Amniotic epithelial cell (primary cell): ENCODE measurements around the gene ZNF438.

ENCODE experiments used
- DNase-seq: peaks from one replicate; pipeline ENCODE4 v3.0.0-alpha.2; 2010; ENCODE audit warnings: low read depth

The ZNF438 gene

DNA sequence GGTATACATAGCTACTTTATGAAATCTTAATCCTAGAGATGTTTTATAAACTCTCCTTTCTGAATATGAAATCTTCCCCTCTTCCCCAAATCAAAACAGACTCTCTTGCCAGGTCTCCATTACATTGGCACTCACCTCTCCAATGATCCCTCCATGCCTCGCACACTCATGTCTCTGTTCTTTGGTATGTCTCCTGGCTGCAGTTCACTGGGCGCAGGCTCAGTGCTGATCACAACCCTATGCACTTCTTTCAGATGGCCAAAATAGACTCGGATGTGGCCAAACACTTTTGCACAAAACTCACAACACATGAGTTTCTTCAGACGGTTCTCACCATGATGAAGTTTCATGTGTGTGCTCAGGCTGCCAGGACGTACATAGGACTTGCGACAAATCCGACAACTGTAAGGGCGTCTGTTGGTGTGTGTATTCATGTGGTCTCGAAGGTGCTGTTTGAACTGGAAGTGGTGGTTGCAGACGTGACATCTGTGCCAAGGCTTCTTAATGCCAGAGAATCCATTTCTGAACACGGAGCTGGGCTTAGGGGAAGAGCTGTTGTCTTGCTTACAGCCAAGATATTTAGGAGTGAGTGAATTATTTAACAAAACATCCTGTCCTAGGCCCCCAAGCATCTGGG, 183.2 kb downstream of the ZNF438 start:
- no peak for DNase-seq

DNA sequence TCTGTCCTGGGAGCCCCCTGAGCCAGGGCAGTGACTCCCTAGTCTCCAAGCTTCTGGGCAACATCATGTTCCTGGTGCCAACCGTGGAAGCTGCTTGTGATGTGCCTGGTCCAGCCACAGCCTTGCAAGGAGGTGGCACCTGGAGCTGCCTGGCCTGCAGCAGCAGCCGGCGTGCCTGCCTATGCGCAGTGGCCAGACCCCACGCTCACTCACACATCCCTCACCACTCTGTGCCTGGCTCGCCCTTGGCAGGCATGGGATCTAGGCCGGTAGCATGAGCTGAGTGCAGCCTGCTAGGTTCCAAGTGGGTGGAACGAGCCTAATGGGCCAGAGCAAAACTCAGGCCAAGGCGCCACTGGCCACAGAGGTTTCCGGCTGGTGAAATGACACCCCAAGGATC, 184.0 kb downstream of the ZNF438 start:
- no peak for DNase-seq

DNA sequence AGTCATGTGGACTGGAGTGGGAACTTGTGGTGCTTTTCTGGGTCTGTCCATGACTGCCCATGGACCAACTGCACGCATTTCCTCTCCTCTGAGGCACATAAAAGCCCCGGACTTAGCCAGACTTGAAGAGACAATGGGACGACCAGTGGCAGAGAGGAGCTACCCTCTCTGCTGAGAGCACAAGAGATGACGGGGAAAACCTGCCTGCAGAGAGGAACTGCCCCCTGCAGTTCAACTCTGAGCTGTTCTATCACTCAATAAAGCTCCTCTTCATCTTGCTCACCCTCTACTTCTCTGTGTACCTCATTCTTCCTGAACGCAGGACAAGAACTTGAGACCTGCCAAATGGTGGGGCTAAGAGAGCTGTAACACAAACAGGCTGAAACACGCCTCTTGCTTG, 184.5 kb downstream of the ZNF438 start:
- DNase-seq: no peak

DNA sequence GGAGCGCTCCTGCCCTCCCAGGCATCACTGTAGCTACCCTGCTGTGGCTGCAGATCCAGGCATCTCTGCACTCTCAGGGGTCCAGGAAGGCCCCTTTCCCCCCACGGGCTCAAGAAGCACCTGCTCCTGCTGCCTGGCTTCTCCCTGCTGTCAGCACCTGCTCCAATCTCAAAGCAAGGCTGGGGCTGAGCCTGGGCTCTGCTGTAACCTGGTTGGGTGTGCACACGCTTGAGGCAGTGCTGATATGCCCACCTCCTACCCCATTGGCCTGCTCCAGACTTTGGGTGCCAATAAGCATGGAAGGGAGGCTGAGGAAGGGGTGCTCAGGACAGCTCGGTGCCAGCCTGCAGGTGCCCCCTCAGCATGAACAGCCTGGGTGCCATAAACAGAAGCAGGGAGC, 185.0 kb downstream of the ZNF438 start:
- no peak for DNase-seq

DNA sequence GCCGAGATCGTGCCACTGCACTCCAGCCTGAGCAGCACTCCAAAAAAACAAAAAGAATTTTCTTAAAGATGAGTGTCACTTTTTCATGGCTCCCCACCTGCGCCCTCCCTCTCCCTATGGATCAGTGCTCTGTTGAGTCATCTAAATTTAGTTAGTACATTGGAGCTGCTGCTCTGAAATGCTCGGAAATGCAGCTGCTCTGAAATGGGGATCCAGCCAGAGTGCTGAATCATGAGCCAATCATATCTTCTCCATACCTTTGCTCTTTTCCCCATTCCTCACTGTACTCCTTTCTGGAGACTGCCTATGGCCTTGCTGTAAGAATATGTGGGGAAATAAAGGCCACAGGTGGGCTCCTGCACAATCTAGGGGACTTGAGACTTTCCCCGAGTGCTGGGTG, 188.8 kb downstream of the ZNF438 start:
- DNase-seq: peak; percentile 23

DNA sequence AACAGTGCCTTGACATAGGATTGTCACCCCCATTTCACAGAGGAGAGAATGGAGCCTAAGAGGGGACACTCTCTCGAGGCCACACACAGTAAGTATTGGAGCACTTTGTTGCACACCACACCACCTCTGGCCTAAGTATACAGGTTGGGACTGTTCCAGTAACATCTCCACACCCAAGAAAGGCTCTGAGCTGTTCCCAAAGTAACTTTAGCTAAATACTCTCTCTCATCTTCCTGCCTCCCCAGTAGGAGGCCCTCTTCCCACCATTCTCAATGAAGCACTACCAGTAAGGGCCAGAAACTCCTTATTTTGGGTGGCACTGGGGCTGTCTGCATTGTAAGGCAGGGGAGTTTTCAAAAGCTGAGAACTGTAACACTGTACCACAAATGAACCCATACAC, 189.5 kb downstream of the ZNF438 start:
- no peak for DNase-seq

DNA sequence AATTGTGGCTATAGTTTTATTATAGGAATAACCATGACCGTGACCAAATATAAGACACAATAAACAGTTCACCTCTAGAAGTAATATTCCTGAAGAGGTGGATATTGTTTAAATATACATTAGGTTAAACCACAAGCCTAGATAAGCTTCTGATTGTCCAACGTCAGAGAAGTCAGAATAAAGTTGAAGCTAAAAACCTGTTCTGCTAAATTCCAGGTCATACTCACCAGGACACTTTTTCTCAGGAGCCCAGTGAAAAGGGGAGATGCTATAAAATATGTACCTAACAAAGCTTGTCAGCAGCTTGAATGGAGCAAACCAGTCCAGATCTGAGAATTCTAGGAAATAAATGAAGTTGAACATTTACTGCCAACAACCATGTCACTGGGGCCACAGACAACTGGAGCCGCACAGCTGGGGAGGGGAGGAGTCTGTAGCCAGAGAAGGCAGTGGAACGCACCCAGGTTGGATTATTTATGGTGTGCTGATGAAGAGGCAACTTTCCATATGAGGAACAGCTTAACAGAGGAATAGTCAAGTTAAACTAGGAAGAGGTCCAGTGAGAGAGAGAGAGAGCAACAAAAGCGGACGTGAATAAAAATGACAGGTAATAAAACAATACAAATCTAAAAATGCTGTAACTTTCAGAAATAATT, 191.1 kb downstream of the ZNF438 start:
- no peak for DNase-seq

DNA sequence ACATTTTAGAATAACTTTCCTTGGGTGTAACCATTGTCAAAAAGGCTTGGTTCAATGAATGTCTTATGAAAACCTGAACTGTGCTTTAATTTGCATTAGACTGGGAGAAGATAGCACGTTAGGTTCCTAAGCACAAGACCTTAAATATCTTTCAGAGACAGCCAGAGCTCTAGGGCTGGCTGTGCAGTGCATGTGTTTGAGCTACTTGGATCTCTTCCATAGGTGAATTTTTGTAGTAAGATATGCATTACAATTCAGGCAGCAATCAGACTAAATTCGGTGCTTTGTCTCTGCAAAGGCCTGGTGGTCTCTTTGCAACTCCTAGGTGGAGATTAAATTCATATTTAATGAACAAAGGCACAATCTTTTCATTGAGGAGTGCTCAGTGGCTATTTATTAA, 192.0 kb downstream of the ZNF438 start:
- no peak for DNase-seq

DNA sequence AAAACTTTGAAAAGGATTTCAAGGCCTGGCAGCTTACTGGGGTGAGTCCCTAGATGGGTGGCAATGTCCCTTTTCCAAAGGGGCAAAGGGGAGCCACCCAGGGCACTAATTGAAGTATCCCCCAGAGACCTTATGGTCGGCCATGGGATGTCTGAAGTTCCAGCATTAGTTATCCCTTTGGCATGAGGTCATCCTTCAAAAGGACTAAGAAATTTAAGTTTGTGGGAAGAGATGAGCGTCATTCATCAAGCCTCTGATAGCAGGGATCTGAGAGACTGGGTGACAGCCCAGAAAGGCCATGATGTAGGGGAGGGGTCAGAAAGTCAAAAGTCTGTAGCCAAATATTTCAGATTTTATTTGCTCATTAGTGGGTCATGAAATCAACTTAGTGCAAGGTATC, 195.3 kb downstream of the ZNF438 start:
- peak; percentile 60 for DNase-seq

DNA sequence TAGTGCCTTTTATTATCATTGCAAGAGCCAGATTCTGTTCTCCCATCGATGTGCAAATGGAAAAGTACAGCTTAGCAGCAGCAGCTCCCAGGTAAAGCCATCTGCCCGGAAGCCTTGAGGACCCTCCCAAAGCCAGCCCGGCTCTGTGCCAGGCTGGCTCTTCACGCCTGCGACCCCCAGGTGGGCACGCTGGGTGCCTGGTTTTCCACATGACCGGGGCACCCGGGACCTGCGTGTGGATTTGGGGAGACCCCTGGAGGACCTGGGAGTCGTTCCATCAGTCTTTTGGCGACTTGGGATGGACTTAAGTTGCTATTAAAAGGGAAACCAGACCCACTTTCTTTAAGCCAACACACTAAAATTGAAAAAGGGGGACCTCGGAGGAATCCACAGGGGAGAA, 196.5 kb downstream of the ZNF438 start:
- DNase-seq: no peak

DNA sequence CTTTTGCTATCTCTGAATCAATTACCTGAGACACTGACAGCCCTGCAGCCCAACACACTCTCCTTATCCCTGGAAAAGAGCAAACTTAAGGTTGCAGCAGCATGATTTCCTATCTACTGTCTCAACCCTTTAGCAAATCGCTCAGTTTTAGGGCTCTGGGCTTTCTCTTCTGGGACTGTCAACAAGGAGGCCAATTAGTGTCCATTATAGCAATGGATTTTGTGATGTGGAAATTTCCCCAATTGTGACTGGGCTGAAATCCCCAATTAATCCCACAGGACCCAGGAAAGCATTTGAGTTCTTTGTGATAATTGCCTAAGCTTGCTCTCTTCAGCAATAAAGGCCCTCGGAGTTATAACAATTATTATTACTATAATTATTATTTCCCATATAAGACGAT, 197.0 kb downstream of the ZNF438 start:
- no peak for DNase-seq

DNA sequence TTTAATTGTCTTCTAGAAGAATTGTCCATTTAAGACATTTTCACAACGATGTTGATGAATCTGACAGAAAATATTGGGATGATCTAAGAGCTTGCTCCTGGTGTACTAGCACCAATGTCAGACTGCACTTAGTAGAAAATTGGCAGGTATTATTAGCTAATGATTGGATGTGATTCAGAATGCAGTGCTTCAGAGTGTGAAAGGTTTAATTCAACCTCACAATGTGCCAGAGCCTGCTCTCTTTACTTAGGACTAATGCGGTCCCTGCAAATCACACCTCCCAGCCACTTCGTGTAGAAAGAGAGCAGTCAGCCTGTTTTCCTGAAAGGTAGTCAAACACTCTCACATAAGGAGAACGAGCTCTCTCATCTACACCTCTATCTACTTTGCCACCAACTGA, 197.5 kb downstream of the ZNF438 start:
- DNase-seq: no peak

DNA sequence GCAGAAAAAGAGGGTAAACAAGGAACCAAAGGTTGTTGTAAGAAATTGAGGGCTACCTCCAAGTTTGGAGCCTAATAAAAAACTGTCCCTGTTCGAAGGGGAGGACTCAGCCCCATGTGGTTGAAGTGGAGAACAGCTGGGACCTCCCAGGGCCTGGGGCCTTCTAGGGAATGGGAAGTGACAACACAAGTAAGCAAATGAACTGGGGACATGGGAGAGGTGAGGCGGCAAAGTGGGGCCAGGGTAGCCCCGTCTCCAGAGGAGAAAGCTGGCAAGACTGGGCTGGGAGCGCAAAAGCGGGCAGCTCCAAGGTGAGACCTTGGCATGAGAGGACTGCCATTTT, 198.1 kb downstream of the ZNF438 start:
- DNase-seq: no peak

DNA sequence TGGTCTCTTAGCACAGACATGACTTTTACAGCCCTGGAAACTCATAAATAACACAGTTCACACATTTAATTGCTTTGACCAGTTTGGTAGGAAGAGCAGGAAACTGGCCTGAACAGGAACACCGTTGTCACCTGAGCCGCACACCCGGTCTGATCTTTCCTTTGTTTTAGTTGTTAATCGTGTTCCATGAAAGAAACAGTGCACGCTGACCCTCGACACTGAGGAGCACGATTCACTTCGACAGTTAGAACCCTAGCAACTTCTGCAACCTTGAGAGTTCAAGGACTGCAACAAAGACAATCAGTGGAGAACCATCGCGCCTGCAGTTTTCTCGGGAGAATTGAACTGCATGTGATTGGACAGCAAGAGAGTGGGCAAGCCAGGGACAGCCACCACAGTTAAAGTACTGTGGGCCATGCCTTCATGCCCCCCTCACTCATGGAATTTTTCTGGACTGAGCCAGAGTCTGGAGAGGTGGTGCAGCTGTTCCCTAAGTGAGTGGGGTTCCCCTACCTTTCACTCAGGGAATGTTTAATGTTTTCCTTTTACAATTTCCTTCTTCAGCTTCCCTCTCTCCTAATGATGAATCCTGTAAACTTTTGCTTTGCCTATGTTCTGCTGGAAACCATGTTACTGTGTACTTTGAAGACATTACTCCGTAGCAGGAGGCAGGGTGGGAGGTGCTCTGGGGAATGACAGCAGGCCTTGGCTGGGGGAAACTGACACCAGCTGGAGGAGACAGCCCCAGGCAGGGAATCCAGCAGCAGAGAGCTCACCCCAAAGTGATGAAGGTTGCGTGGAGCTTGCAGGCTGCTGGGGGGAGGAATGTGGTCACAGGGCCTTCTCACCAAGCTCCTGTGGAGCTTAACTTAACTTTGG, 198.7 kb downstream of the ZNF438 start:
- no peak for DNase-seq

DNA sequence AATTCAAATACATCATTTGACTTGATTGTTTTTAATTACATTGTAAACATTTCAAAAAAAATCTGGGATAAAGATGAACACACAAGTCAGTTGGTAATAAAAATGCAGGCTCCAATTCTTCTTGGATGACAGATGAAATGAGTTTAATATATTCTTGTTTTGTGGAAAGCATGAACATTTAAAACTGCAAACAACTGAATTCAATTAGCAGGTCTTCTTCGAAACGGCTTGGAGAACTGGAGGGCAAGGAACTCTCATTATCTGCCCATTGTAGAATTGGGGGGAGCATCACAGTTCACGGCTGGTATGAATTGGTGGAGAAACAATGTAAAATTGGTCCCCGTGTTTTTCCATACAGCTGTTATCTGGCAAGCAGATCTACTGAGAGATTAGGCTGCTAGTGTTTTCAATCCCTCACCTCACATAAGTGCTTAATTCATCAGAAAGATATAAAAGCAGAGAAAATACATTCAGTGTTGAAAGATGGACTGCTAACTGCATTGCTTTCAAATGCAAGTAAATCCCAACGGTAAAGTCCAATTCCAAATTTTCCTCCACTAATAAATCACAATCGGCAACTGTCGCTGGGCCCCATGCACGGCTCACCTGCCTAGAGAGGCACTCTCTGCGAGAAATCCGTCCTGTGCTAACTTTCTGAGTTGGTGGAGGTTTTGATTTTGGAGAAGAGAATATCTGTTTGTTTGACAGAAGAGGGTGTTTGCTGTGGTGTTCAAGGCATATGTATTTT, 199.5 kb downstream of the ZNF438 start:
- DNase-seq: no peak

DNA sequence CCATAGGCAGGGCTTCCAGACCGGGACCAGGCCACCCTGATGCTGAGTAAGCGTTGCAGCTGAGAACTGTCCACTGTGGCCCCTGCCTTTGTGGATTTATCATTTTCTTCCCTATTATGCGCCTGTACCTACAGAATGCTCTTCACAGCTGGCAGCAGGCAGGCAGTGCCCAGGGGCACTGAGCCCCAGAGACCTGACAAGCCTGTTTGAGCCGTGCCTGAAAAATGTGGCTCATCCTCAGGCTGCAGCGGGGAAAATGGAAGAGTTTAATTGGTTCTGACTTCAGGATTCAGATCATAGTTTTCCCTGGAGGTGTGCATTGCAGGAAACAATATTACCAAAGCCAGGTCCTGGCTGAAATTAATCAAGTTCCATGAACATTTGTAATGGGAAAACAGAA, 200.2 kb downstream of the ZNF438 start:
- DNase-seq: no peak

DNA sequence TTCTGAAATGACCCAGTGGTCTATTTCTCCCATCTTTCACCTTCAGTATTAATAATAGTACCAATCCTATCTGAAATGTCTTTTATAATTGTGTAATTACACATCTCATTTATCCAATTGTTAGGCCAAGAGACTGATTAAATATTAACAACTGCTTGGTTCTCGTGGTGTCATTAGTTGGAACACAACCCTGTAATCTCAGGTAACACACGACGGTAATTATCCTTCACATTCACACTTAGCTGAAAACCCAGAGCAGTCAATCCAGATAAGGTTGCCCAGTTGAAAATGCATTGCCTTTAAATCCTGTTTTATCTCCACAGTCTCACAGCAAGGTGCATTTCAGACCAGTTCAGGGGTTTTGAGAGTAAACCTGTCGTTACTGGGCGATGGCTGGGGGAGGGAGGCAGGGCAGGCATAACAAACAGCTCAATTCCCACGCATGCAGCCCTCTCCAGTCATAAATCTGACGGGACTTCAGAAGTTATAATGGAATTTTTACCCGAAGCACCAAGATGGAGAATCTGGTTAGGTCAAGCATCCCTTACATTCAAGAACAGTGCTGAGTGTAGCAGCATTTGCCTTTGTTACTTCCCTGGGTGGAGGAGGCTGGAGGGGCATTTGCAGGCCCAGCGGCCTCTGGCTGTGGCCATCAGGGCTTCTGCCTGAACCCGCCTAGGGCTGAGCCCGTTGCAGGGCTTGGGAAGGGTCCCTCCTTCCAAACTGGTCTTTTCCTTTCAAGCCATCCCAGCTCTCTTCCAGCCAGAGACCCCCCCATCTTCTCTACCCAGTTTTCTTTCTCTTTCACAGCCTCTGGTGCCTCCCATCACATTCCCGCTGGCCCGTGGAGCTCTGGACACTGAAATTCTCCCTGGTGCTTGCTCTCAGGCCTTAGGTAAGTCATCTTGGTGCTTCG, 201.1 kb downstream of the ZNF438 start:
- DNase-seq: no peak

DNA sequence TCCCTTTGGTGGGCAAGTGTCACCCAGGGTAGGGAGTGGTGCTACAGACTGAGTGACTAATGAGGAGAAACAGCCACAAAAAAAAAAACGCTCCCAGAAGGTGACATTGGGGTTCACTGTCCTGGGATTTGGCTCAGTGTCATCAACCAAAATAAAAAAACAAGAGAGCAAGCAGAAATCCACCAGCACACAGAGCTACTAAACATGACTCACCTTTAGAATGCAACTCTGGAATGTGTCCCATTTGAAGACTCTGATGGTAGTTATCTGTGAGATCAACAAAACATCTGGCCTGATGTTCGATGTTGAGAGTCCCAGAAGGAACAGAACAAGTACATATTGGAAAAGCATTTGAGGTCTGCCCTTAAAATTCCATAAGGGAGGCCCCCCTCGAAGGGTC, 201.8 kb downstream of the ZNF438 start:
- peak; percentile 61 for DNase-seq

DNA sequence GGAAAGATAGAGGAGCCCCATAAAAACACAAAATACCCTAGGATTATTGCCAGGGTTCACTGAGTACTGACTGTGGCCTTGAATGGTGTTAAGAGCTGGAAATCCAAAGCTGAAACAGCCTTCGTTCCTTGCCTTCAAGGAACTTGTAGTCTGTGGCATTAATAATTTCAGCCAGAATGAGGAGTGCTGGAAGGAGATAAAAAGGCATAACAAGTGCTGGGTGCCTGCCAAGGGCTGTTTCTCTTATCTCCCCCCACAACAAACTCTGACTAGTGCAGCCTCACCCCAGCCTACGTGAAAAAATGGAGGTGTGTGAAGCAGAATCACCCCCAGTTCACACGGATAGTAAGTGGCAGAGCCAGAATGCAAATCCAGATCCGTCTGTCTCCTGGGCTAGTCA, 203.0 kb downstream of the ZNF438 start:
- DNase-seq: peak; percentile 90

DNA sequence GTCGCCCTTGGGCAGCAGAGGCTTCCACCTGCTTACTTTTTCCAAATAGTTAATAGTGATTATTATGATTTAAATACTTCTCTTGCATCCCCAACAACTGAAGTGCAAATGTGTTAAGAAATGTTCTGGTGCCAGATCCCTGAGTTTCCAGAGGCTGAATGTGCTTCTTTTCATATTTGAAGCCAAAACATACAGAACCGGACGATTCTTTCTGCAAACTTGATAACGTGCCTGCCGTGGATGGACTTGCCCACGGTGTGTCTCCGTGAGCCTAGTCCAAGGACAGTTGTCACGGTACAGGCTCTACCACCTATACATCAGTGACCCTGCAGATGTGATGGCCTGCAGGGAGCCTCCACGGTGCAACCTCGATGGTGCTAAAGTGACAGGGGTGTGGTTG, 203.5 kb downstream of the ZNF438 start:
- no peak for DNase-seq

DNA sequence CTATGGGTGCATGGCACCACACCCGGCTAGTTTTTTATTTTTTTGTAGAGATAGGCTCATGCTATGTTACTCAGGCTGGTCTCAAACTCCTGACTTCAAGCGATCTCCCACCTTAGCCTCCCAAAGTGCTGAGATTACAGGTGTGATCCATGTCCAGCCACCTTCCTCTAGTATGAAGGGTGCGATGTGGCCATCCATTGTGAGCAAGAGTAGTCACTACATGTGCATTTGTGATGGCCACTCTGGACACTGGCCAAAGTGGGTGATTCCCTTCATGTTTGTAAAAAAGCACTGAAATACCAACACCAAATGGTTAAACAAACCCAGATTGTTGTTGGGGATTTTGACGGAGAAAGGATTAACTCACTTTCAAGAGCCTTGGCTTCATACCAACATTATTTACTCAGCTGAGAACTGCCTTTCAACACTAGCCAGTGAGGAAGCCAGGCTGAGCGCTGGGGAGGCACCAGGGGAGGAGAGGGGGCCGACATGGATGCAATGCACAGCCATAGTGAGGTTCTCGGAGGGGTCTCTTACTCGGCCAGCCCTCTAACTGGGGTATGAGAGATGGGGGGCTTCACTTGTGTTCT, 204.0 kb downstream of the ZNF438 start:
- peak; percentile 77 for DNase-seq
